H1 (cell line): ENCODE measurements around the gene PTCH1. TPM values are rescaled to one million over a fixed set of nuclear protein-coding genes. Genes with fewer than 3 reads are reported as not detected.

Experiments used
- GTF2F1 ChIP-seq: IDR thresholded peaks from 2 replicates; pipeline ENCODE4 v1.6.1; 2012; ENCODE audit warnings: low read depth, low read length, improper control_type of control experiment, borderline replicate concordance
- TAF7 ChIP-seq: optimal IDR thresholded peaks from 2 replicates; pipeline ENCODE3; 2011; ENCODE audit warnings: low read depth, mild to moderate bottlenecking, inconsistent platforms, low read length, moderate library complexity, borderline replicate concordance
- polyA plus RNA-seq, 7 experiments: library from polyadenylated mRNA; depleted of rRNA in 3 of 7; stranded (reverse) in 5 of 7; unstranded in 2 of 7; fragments of >200 nt in 5 of 7; fragments of 200-250 nt in 2 of 7; gene quantifications; 1 replicate in 5 of 7; 2 replicates in 1 of 7; 4 replicates in 1 of 7; pipeline versions ENCODE4 v1.2.1 to v1.2.3, GENCODE V29; 2011 to 2013; ENCODE audit warnings: missing spikeins in 2 of 7, mixed read lengths in 2 of 7
- total RNA-seq: library from RNA; stranded (reverse); fragmentation: NEBNext Ultra II Directional; extraction: Animal tissue kit (Norgen Biotek cat#: 25700); gene quantifications from 2 replicates; pipeline ENCODE4 v1.2.1, GENCODE V29; 2021

PTCH1 gene
- total and polyA plus RNA-seq, 2 of the 8 experiments (the other 6 are each of a cell fraction or from before 2014, with no cell fraction given): 6.4 to 34.1 TPM

- TF ChIP-seq TAF7 (no peak), GTF2F1 (no peak)
- TF ChIP-seq, all 59 proteins: peak for 0
Measured at GRCh38 chr9:95406121-95406520, 110.7 kb downstream of the PTCH1 start (continued).
